Frontal cortex (tissue), 4 donors: ENCODE data around the gene SELPLG. TPM values are rescaled to one million over a fixed set of nuclear protein-coding genes. Genes with fewer than 3 reads are reported as not detected.
"Not testable (repeated sequence)": the region's sequence is repeated elsewhere in the genome, so short reads cannot be mapped to it uniquely, and the experiment has no call there.

ENCODE experiments used
- DNase-seq, 2 donors: peaks; one replicate each; pipeline ENCODE4 v3.0.0; 2012; ENCODE audit warnings: low spot score in 2 of 2
- FAIRE-seq: peaks from 2 replicates; lab custom pipeline; 2012; peaks lifted over from hg19 to GRCh38; lab: Jason Lieb, UNC
- total RNA-seq: library from RNA; depleted of rRNA; stranded (reverse); fragments of >200 nt; gene quantifications from one replicate; pipeline ENCODE4 v1.2.3, GENCODE V29; 2014
- donor health status: control.
- donor health status: control.
- donor health status: control.

SELPLG gene
- total RNA-seq, 1 donor from 2014 or later: 1.2 TPM

DNA sequence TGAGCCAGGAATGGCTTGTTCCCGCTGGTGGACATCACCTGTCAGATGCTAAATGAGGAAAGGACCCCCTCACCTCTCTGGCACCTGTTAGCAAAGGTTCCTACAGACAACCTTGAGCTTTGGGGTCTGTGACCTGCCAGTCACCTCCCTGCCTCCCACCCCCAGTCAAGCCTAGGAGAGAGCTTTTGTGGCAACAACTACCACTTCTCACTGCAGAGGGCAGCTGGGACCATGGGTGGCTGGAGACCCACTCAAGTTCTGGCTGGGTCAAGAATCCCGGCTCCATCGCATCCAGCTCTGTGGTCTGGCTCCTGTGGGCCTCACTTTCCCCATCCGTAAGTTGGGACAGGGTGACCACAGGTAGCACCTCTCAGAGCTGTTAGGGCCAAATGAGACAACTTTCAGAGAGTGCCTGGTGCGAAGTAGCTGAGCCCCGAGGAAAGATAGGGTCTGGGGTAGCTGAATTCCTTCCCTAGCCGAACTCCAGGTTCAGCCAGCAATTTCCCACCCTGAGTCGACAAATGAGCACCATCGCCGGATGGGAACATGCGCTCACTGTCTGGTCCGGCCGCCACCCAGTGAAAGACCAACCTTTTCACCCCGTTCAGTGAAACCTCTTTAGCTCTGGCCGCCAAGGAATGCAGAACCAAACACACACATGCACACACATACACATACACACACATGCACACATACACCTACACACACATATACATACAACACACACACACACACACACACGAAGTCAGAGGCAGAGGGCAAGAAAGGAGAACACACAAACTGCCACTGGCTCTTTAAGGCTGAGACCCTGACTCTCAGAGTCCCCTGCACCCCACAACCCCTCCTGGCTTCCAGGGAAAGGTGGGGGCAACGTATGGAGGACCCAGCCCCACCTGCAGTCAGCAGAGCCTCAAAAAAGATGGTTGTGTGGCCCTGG is 37.7 kb downstream of the SELPLG start:
- DNase-seq (no peak), FAIRE-seq (no peak)

DNA sequence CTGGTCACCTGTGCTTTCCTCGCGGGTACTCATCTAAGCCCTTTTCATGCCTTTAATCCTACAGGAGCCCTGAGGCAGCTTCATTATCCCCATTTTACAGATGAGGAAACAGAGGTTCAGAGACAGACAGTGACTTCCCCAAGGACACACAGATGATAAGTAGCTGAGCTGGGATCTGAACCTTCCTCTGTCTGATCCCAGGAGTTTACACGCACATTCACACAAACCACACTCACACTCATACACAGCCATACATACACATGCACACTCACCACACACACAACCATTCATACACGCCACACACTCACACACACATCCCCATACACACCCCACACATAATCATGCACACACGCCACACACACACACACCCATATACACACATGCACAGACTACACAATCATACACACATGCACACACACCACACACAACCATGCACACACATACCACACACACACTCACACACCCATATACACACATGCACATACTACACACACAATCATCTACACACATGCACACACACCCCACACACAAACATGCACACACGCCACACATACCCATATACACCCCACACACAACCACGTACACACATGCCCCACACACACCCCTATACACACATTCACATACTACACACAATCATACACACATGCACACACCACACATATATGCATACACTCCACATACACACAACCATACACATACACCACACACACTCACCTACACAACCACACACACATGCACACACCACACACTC is 38.6 kb downstream of the SELPLG start:
- DNase-seq: no peak
- no peak for FAIRE-seq

DNA sequence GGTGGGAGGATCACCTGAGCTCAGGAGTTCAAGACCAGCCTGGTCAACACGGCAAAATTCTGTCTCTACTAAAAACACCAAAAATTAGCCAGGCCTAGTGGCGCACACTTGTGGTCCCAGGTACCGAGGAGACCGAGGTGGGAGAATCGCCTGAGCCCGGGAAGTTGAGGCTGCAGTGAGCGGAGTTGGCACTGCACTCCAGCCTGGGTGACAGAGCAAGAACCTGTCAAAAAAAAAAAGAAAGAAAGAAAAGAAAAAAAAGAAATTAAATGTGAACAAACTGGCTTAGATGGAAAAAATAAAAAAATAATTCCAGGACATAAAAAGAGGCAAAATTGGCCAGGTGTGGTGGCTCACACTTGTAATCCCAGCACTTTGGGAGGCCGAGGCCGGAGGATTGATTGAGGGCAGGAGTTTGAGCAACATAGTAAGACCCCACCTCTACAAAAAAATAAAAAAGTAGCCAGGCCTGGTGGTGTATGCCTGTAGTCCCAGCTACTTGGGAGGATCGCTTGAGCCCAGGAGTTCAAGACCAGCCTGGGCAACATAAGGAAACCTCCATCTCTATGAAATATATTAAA is 39.3 kb downstream of the SELPLG start:
- no peak for FAIRE-seq

DNA sequence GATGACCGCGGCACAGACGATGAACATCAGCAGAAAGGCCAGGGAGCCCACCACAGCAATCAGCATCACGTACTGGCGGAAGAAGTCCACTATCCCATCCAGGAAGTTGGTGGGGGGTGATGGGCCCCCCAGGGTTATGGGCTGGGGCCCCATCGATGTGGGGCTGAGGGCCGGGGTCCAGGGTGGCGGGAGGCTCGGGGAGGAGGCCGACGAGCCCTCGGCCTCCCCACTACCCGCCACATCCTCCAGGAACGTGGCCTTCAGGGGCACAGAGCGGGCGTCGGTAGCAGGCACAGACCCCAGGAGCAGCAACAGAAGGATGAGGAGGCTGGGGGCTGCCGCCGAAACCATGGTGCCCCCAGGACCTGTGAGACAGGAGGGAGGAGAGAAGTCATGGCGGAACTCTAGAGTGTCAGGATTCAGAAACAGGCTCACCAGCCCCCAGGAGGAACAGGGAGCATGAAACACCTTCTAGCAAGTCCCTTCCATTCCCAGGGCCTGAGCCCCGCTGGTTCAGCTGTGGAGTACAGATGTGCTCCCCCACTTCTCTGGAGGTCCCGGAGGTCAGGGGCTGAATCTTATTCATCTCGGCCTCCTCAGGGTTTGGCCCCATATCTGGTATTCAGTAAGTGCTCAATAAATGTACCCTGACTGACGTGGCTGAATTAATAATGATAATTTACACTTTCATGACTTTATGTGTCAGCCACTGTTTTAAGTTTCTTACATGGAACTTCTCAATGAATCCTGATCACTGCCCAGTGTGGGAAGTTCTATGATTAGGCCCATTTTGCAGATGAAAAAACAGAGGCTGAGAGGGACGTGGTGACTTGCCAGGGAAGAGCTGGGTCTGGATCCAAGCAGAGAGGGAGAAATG is 41.4 kb downstream of the SELPLG start:
- FAIRE-seq: no peak
- no peak for DNase-seq

More for the DNA sequence above, 39.3 kb downstream of the SELPLG start:
- no peak for DNase-seq

DNA sequence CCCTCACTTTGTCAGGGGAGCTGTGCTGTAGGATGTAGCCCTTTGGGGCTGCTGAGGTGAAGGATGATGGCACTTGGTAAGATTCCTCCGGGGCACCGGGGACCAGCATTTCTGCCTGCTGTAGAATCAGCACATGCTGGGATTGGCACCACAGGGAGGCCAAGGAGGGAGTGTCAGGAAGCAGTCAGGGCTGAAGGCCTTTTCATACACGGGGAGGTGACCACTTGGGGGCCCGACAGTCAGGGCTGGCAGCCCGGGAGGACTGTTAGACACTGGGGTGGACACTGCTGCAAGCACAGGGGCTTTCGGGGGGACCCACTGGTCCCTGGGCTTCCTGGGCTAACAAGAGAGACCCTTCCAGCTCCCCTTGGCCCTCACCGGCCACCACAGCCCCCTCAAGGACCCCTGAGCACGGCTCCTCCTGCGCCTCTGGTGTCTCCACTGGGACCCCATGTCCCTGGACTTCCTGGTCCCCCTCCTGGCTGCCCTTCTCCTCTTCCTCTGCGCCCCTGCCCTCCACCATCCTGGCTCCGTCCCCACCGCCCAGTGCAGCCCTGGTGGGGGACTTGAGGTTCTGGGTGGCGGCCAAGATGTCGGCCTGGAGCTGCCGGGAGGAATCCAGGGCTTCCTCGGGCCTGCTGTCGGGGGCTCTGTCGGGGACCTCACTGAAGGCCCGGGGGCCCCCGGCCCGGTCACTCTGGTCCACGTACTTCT is 42.3 kb downstream of the SELPLG start:
- DNase-seq: no peak
- no peak for FAIRE-seq

DNA sequence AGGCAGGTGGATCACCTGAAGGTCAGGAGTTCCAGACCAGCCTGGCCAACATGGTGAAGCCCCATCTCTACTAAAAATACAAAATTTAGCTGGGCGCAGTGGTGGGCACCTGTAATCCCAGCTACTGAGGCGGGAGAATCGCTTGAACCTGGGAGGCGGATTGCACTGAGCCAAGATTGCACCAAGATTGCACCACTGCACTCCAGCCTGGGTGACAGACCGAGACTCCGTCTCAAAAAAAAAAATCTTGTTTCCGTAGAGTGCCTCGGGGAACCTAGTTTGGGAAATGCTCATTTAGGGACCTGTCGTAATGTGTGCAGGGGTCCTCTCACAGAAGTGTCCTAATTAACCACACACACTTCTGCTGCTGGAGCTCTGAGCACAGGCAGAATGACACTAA is 43.2 kb downstream of the SELPLG start:
- not testable (repeated sequence) for DNase-seq, FAIRE-seq

DNA sequence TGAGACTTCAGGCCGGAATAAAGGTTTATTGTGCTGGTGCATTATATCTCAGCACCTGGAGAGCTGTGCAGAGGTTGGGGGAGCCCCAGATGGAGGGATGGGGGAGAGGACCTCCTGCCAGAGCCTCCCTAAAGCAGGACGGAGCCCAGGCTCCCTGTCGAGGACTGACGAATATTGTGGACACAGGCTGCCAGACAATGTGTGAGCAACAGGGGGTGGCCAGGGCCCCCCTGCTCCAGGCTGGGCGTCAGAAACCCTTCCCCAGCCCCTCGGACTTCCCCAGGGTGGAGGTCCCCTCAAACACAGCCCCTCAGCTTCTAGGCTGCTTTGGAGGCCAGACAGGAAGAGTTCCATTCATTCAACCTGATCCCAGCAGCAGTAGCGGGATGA is 43.9 kb downstream of the SELPLG start:
- FAIRE-seq: no peak
- no peak for DNase-seq

DNA sequence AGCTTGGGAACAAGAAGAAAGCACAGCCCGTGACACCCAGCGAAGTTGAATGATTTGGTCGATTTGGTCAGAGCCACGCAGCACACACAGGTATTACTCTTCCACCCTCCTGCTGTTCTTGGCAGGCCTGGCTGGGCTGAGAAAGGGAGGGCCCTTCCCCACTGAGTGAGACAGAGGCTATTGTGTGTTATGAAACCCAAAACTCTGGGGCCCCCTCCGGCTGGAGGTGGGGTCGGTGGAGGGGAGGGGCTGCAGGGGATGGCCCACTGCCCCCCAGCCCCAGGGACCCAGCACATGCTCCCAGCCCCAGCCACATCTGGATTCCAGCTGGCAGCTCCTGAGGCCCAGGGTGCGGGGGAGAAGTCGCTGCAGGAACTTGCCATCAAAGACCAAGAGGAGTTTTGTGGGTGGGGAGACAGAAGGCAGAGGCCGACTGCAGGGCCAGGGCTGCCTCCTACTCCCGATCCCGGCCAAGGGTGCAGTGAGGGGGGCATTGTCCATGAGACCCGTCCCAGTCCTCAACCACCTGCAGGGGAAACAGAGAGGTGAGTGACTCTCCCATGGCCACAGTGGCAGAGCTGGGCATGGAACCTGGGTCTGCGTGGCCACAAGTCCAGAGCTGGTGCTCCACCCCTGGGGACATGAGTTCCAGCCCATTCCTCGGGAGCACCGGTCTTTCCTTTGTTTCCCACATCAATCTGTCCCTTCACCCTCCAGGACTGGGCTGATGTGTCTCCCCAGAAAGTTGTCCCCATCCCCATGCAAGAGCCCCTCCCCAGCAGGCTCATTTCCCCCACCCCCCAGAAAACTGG is 44.5 kb downstream of the SELPLG start:
- no peak for DNase-seq
- no peak for FAIRE-seq

DNA sequence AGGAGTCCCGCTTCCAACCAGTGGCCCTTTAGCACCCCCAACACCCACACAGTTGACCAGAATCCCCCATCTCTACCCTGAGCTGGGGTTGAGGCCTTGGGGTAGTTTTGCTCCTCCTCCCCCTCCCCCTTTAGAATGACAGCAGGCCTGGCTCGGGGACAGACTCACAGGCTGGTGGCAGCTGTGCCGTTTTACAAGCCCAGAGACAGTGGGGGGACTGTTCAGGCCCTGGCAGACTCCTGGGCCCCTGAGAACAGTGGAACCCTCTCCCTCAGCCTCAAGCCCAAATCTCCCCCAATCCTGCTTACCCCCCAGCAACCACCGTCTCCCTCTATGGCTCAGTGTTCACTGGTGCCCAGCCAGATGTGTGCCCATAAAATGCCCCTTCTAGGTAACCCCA is 45.9 kb downstream of the SELPLG start:
- no peak for FAIRE-seq
- peak; percentile 51 to 64 for DNase-seq

DNA sequence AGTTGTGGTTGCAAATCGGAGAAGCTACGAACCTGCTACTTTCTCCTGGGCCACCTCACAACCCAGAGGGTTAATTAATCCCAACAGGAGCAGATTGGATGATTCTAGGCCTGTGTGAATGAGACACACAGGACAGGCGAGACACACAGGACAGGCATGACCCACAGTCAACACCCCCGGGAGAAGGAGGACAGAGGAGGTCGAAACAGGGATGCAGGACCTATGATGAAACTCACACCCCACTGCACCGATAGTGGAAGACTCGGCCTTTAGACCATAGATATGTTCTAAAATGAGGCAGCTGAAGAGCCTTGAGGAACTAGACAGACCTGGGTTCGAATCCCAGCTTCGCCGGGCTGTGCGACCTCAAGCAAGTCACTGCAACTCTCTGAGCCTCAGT is 47.4 kb downstream of the SELPLG start:
- FAIRE-seq: no peak

DNA sequence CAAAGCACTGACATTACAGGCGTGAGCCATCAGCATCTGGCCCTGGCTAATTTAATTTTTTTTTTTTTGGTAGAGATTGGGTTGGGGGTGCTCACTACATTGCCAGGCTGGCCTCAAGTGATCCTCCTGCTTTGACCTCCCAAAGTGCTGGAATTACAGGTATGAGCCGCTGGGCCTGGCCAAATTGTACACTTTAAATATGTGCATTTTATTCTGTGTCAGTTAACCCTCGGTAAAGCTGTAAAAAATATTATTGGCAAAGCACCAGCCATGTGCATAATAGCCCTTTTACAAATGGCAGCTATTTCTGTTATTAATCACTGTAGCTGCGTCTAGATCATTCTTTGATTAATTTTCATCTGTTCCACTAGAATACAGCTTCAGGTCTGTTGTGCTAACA is 47.8 kb downstream of the SELPLG start:
- FAIRE-seq (no peak), DNase-seq (no peak)

More for the DNA sequence above, 47.4 kb downstream of the SELPLG start:
- no peak for DNase-seq

DNA sequence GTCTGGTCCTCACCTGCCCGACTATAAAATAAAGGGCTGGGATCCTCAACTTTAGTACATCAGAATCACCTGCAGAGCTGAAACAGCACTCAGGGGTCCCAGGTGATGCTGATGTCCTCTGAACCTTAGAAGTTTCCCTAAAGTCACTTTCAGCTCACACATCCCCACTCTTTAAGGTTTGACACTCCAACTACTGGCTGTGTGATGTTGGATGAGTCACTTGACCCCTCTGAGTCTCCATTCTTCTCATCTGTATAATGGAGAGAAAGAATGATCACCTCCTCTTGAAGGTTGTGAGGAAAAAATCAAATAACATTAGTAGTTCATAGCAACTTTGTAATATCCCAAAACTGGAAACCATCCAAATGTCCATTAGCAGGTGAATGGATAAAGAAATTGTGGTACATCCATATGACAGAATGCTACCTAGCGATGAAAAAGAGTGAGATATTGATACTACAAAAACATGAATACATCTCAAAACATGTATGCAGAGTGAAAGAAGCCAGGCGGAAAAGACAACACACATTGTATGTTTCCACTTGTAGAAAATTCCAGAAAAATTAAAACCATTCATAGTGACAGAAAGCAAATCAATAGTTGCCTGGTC is 49.1 kb downstream of the SELPLG start:
- FAIRE-seq: no peak

DNA sequence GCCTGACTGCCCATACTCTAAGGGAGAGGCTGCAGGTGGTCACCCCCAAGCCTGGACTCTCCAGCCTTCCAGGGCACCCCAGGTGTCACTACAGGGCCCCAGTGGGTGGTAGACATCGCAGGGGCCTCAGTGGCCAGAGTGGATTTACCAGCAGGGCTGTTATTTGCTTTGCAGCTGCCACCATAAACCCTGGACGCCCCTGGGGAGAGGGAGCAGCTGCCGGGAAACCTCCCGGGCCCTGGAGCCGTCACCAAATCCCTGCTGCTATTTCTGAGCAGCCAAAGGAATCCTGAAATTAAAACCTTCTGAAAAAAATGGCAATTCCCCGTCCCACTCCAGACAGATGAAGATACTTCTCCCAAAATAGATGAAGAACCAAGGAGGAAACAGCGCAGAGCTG is 49.7 kb downstream of the SELPLG start:
- no peak for FAIRE-seq
- no peak for DNase-seq

More for the DNA sequence above, 49.1 kb downstream of the SELPLG start:
- no peak for DNase-seq

DNA sequence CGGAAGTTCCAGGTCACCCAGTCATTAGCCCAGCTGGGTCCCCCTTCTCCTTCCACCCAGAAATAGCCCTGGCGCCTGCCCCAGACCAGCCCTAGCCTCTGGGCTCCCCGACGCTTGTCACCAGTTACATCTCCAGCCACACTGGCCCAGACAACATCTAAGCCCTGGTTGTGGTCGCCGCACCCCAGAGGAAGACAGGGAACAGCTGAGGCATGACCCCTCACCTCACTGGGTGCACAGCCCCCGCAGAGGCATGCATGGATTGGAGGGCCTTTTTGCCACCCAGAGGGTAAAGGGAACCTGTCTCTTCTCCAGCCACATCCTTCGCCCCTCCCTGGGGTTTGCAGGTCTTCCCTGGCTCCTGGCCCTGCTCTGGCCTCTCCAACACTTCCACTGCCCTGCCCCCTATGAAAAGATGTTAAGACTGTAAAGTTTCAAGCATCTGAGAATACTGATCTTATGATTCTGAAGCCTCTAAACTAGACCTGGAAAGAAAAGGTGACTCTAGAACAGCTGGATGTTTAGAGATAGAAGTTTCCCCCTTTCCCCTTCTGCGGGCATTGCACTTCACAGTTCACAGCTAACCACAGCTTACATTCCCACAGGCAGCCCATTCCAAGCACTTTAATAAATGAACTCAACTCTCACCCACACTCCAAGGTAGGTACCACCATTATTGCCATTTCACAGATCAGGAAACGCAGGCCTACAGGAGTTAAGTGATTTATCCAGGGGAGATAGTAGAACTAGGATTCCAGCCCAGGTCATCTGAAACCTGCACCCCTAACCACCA is 50.5 kb downstream of the SELPLG start:
- DNase-seq (no peak), FAIRE-seq (no peak)

DNA sequence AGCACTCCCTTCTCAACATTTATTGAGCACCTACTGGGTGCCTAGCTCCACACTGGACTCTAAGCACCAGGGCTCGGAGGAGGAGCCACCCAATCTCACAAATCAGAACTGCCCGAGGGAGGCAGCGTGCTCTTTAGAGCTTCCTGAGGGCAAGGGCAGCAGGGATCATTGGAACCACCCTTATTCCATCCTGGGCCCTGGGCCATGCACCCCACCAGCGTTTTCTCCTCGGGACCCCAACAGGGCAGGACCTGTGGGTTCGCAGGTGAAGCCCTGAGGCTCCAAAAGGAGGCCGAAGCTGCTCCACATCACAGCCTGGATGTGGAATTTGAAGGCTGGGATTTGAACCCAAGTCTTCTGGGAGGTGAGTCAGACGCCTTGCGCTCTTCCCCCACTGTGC is 51.2 kb downstream of the SELPLG start:
- FAIRE-seq: no peak

DNA sequence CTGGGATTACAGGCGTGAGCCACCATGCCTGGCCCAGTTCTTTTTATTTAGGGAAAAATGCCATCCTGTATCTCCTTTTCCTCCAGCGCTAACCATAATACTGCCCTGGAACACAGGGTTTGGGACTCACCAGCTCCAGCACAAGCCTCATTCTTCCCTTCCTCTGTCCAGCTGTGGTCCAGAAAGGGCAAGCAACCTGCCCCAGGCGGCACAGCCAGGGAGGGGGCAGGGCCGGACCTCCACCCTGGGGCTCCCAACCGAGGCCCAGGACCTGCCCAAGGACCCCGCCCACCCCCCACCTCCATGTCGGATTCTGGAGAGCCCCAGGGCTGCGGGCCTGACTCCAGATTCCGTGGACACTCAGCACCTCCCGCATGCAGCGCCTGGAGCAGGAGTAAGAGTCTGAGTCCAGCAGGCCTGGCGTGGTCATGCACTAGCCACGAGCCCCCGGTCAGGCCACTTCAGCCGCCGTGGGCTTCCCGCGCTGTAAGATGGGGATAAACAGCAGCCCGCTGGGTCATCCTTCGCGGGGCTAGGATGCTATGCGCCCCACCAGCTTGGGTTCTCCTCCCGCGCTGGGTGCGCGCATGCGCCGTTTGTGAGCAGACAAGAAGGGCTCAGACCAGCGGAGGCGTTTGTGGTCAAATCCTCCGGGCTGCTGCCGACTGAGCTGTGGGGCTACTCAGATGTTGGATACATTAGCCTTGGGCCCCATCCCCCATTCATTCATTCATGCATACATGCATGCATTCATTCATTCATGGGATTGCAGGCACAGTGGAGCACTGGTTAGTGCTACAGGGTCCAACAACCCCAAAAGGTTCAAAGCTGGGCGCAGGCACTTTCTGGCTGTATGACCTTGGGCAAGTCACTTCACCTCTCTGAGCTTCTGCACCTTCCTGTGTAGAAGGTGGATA is 52.1 kb downstream of the SELPLG start:
- no peak for DNase-seq
- FAIRE-seq: no peak

More for the DNA sequence above, 51.2 kb downstream of the SELPLG start:
- no peak for DNase-seq
